Neural cell (in vitro differentiated cells): Measurements from ENCODE around the gene WDR7.

Experiments used
- CTCF ChIP-seq: fragments of 450-650 bp; IDR thresholded peaks from 2 replicates; pipeline ENCODE4 v1.5.1; 2014; ENCODE audit warnings: antibody characterized with exemption, mild to moderate bottlenecking, moderate library complexity; ENCODE audit not compliant: poor library complexity, severe bottlenecking
- EZH2 ChIP-seq: fragments of 200-600, 300-800 bp; shearing (Covaris generic), sonication (generic); IDR thresholded peaks from 2 replicates; pipeline ENCODE4 v1.6.1; 2014; ENCODE audit warnings: antibody characterized with exemption, low read length, borderline replicate concordance, mild to moderate bottlenecking; ENCODE audit not compliant: insufficient read depth, poor library complexity, severe bottlenecking
- POLR2AphosphoS5 ChIP-seq: IDR thresholded peaks from 2 replicates; pipeline ENCODE4 v1.6.1; 2012
- SMC3 ChIP-seq: fragments of 450-650 bp; conservative IDR thresholded peaks from 2 replicates; pipeline ENCODE4 v1.6.1; 2014; ENCODE audit warnings: antibody characterized with exemption, mild to moderate bottlenecking, moderate library complexity; ENCODE audit not compliant: poor library complexity
- TF ChIP-seq, protein P1 (sequence below): IDR thresholded peaks from 2 replicates; pipeline ENCODE4 v1.6.1; 2012; ENCODE audit warnings: borderline replicate concordance

GRCh38 chr18:56933472-56933871, 282.3 kb downstream of the WDR7 start:
- TF ChIP-seq CTCF, result no peak
- TF ChIP-seq SMC3, result no peak
- no peak for TF ChIP-seq POLR2AphosphoS5
- no peak for TF ChIP-seq EZH2
- TF ChIP-seq, protein P1, sequence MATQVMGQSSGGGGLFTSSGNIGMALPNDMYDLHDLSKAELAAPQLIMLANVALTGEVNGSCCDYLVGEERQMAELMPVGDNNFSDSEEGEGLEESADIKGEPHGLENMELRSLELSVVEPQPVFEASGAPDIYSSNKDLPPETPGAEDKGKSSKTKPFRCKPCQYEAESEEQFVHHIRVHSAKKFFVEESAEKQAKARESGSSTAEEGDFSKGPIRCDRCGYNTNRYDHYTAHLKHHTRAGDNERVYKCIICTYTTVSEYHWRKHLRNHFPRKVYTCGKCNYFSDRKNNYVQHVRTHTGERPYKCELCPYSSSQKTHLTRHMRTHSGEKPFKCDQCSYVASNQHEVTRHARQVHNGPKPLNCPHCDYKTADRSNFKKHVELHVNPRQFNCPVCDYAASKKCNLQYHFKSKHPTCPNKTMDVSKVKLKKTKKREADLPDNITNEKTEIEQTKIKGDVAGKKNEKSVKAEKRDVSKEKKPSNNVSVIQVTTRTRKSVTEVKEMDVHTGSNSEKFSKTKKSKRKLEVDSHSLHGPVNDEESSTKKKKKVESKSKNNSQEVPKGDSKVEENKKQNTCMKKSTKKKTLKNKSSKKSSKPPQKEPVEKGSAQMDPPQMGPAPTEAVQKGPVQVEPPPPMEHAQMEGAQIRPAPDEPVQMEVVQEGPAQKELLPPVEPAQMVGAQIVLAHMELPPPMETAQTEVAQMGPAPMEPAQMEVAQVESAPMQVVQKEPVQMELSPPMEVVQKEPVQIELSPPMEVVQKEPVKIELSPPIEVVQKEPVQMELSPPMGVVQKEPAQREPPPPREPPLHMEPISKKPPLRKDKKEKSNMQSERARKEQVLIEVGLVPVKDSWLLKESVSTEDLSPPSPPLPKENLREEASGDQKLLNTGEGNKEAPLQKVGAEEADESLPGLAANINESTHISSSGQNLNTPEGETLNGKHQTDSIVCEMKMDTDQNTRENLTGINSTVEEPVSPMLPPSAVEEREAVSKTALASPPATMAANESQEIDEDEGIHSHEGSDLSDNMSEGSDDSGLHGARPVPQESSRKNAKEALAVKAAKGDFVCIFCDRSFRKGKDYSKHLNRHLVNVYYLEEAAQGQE, result no peak
